ENCODE measurements around the gene B4GALNT3.

Gene B4GALNT3

DNA sequence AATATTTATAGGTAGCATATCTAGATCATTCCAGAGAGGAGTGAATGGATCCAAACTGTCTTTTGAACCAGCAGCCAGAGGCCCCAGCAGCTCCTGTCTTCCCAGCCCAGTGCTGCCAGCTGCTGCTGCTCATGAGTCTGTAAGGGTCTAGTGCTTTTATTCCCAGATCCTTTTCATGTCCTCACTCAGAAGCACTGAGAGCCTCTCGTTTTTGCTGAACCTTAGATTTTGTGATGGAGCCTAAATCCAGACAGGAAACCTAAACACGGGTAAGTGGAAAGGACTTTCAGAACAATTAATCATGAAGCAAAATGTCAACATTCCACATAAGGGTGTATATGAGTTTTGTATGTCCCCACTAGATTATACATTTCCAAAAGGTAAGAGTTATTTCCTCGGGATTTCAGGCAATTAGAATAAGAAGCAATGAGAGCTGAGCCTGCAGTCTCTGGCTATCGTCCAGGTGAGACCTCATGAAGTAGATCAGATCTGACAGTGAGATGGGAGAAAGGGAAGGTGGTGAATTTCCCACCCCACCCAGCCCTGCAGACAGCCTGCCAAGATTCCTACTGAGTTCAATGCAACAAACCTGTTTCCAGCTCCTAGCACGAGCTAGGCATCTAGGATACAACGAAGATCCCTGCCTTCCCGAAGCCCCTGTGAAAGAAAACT lies 119.1 kb downstream of the B4GALNT3 start:
- peak in 1 of 2 experiments; percentile 36 for DNase-seq

DNA sequence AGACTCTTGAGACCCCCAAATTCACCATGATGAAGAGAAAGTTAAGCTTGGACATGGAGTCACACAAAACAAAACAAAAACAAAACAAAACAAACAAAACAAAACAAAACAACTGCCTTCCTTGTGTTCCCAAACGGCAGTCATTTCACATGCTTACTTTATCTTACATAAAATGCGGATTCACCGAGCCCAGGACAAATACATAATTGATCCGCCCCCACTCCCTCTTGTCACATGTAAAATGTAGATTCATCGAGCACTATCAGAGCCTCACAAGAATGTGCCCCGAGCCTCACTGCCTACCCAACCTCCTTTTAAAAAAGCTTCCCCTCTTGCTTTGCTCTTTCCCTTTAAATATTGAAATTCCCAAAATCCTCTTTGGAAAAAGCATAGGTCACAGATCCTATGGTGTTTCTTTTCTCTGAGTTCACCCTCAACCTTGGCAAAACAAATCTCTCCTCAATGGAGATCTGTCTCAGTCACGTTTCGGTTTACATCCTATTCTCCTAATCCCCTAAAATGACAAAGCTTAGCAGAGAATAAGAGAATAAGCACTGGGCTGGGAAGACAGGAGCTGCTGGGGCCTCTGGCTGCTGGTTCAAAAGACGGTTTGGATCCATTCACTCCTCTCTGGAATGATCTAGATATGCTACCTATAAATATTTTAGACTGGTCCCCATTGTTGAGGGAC lies 119.8 kb downstream of the B4GALNT3 start:
- DNase-seq, result no peak

DNA sequence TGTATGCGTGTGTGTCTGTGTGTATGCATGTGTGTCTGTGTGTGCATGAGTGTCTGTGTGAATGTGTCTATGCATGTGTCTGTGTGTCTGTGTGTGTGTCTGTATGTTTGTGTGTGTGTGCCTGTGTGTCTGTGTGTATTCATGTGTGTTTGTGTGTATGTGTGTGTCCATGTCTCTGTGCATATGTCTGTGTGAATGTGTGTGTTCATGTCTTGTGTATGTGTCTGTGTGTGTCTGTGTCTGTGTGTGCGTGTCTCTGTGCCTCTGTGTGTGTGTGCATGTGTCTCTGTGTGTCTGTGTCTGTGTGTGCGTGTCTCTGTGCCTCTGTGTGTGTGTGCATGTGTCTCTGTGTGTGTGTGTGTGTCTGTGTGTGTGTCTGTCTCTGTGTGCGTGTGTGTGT lies 121.1 kb downstream of the B4GALNT3 start:
- DNase-seq, result no peak

DNA sequence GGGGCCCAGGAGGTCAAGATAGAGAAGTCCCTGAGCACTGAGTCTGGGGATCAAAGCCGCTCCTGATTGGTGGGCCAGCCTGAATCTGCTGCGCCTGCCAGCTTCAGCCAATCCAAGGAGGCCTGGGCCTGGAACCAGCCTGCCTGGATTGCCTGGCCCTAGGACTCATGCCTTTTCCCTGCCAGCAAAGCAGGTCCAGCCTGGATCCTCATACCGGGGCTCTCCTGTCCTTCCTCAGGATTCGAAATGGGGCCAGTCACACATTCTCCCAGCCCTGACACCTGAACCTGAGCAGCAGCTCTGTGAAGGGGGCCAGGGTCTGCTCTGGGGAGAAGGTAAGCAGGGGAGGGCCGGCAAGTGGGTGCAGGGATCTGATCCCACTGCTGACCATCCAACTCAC lies 121.6 kb downstream of the B4GALNT3 start:
- no peak for DNase-seq

DNA sequence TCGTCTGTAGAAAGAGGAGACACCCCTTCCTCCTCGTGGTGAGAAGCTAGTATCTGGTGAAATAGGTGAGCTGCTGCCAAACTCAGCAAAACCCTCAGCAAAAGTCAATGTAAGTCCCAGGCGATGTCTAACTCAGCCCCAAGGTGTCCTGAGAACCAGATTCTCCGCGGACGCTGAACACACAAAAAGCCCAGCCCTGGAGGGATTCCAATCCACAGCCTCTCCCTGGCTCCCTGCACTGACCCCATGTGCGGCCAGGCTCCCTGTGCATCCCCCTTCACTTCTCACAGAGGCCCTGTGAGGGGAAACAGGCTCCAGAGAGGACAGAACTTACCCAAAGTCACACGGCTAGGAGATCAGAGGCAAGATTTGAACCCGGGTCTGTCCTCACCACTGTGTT lies 122.0 kb downstream of the B4GALNT3 start:
- DNase-seq, result no peak

DNA sequence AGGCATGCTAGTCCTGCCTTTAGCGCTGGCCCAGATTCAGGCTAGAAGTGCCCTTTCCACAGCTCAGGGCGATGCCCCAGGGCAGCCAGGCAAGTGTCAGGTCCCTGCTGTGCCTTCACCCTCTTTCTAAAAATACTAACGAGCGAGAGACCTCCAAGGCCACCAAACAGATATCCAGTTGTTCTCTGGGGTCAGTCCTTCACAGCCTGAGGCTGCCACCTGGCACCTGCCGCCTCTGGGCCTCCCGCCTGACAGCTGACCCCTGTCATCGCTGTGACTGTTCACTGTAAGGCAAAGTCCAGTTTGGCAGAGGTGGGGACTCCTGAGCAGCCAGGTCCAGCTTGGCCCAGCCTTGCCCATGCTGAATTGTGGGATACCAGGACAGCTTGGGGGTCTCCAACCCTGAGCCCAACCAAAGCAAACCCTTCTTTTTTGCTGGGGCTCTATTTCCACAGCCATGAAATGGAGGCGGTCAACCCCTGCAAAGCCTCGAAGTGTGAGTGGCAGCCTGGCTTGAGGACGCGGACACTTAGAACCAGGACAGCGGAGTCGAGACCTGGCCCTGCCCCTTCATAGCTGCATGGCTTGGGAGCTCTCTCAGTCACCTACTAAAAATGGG lies 123.6 kb downstream of the B4GALNT3 start:
- DNase-seq, result no peak

DNA sequence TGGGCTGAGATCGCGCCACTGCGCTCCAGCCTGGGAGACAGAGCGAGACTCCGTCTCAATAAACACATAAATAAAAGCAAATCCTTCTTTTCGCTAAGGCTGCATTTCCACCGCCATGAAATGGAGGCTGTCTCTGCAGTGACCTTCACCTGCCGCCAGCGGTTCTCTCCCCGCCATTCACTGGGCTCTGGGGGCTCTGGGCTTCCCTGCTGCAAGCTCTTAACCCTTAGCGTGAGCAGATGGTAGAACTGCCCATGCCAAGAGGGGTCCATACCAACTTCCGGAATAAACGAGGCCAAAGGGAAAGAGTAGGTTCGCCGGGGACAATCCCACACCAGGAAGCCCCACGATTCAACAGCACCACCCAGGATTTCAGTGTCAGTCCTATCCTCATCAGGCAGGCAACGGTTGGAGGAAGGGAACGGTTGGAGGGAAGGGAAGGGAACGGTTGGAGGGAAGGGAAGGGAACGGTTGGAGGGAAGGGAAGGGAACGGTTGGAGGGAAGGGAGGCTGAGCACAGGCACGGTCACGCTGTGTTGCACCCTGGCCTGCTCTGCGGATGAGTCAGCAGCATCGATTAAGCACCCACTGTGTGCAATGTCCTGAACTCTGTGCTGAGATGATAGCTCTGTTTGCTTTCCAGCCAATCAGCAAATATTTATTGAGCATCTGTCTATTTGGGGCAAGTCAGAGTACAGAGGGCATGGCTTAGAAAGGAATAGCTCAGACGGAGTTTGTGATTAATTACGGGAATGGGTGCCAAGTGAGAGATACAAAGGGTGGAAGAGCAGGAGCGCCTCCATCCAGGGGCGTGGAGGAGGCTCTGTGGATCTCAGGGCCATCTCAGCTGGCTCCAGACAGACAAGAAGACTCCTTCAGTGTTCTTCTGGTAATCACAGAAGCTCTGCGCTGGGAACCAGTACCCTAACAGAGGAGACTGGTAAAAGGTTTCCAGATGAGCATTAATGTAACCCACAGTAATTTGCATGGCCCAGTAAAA lies 125.6 kb downstream of the B4GALNT3 start:
- no peak for DNase-seq

DNA sequence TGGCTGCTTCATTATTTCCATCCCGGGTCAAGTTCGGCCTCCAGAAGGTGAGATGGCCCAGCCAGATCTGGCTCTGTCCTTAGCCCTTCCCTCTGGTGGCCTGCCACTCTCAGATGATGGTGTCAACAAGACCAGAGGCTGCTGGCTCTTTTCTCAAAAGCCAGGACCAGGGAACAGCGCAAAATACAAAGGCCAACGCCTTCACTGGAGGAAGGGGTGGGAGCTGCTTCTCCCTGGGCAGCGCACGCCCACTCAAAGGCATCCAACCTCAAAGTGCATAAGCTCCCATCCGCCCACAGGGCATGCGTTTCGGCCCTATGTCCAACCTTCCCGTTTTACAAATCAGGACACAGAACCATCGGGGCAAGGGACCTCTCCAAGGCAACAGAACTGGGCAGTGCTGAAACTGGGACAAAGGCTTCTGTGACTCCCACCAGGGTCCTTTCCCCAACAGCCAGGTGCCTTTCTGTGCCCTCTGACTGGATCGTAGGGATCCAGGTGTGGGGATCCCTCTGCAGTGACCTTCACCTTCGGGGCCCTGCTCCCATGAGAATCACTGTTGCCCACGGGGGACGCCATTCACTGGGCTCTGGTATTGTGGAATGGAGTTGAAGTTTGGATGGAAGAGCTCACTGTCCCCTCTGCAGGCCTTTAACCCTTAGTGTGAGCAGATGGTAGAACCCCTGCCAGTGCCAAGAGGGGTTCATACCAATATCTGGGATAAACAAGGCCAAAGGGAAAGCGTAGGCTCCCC lies 126.8 kb downstream of the B4GALNT3 start:
- no peak for DNase-seq

DNA sequence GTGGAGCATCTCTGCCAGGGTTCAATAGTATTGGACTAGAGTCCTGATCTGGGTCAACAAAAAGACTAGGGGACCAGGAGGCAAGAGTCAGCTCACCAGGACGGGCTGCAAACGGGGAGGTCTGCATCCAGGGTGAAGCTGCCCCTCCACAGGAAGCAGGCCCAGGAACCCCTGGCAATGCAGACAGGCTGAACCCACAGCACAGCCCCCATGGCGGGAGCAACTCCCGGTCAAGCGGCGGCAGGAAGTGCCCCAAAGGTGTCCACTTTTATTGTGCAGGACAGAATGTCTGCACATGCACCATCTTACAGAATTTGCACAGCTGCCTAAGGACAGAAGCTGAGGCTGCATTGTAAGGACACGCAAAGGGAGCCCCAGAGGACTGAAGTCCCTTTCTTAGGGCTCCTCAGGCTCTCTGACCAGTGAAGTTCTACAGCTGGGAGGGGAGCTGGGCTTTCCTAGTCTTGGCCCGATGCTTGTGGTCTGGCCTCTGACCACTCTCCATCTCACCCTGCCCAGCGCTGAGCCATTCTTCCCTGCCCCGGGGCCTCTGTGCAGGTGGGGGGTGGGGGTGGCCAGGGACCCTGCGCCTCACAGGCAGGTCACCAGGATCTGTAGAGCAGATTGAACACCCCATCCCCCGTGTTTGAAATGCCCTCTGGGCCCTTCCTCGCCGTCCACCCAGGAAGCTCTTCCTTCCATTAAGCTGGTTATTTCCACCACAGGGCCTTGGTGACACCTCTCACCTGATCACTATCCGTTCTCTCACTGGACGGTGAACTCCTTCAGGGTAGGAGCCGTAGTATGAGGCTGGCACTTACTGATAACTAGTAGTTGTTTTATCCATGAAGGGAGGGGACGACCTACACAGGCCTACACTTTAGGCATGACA lies 127.6 kb downstream of the B4GALNT3 start:
- no peak for DNase-seq

DNA sequence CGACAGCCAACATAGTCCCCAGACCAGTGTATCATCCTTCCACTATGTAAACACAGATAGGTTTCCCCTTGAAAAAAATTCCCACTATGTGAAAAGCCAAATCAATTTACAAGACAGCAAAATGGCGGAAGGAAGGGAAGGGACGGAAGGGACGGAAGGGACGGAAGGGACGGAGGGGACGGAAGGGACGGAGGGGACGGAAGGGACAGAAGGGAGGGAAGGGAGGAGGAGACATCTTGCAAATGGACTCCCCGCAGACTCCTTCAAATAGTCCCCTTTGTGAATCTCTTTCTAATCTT lies 128.2 kb downstream of the B4GALNT3 start:
- DNase-seq, result no peak

DNA sequence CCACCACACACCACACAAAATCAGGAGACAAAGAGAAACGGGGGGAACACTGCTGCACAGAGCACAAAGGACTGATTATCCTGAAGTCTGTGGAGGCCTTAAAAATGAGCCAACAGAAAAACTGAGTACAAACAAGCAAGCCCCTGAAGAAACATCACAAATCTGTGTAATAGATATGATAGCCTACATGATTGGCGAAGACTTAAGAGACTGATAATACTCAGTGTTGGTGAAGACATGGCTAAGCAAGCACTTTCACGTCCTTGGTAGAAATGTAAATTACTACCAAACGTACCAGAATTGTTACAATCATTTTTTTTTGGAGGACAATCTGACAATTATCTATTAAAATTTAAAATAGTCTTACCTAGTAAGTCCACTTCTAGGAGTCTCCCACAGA lies 128.9 kb downstream of the B4GALNT3 start:
- no peak for DNase-seq

DNA sequence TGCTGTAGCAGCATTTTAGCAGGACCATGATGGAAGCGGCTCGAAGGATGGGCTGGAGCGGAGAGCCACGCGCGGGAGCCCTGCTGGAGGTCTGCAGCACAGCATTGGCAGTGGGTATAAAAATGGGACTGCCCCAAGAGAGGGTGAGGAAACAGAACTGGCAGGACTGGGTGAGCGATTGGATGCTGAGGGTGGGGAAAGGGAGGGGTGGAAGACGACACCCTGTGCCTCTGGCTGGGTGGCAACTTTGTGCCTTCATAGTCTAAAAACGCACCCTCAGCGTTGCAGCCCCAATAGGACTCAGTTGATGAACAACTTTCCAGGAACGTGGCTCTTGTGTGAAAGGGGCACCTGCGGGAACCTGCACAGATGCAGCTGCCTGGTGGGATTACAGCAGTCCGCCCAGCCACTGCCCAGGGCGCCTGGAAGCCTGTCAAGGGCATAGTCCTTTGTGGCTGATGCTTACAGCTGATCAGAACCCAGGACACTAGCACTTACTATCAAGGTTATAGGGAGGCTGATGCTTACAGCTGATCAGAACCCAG lies 130.5 kb downstream of the B4GALNT3 start:
- DNase-seq, result no peak

DNA sequence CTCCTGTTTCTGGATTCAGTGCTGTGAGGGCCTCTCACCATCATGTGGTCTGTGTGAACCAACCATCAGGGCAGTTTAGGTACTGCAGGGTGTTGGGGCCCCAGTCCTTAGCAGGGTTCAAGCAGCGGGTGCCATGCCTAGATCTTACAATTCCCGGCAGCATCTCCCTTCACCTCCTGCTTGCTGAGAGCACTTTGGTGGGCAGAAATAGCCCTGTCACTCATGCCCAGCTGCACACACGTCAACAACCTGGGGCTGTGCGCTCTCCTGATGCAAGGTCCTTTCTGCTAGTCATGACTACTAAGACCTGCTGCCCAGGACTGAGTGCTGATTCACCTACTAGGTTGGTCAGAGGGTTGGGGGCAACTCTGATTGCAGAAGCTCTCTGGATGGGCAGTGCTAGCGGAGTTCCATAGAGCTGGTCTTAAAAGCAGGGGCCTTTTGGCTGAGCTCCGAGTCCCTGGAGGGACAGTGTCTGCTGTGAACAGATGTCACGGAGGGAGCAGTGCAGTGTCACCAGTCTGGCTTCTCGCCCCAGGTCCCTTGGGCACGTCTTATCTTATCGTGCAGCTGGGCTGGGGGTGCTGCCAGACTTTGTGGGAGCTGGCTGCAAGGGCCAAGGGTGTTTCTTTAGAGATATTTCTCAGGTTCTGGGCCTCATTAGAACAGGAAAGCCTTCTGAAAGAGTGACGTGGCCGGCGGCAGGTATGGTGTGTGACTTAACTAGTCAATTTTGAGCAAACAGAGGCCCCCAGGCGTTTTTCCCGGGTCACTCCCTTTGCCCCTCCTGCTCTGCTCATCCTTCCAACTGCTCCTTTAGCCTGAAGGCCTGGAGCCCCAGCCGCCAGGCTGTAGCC lies 131.7 kb downstream of the B4GALNT3 start:
- peak in 1 of 2 experiments; percentile 12 for DNase-seq

DNA sequence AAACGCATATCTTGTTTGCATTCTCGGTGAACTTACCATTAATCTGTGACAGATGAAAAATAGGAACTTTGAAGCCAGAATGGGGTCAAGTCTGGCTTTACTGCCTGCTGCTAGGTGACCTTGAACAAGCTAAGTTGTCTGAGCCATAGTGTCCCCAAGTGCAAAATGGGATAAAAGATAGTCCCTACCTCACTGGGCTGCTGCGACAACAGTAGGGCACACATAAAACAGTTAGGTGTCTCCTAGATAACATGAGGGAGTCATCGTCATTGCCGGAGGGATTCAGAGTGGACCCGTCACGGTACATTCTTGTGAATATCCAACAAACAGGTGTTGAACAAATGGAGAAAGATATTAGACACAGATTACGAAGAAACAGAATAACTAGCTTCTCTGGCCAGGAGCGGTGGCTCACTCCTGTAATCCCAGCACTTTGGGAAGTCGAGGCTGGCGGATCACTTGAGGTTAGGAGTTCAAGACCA lies 132.3 kb downstream of the B4GALNT3 start:
- no peak for DNase-seq

DNA sequence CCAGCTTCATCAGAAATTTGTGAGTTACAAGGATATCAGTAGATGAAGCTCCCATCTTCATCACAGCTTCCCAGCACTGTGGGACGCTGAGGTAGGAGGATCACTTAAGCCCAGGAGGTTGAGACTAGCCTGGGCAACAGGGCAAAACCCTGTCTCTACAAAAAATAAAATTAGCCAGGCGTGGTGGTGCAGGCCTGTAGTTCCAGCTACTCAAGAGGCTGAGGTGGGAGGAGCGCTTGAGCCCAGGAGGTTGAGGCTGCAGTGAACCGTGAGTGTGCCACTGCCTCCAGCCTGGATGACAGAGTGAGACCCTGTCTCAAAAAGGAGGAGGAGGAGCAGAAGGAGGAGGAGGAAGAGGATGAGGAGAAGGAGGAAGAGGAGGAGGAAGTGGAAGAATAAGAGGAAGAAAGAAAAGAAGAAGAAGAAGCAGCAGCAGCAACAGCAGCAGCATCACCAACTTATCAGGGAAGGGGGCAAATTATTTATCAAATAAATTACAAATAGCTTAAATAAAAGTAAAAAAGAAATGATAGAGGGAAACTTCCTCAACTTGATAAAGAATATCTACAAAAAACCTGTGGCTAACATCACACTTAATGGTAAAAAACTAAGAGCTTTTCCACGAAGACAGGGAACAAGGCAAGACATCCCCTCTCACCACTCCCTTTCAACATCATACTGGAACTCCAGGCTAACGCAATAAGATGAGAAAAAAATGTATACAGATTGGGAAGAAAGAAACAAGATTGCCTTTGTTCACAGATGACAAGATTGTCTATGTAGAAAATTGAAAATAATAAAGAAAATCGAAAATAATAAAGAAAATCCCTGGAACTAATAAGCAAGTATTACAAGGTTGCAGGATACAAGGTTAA lies 133.9 kb downstream of the B4GALNT3 start:
- no peak for DNase-seq

DNA sequence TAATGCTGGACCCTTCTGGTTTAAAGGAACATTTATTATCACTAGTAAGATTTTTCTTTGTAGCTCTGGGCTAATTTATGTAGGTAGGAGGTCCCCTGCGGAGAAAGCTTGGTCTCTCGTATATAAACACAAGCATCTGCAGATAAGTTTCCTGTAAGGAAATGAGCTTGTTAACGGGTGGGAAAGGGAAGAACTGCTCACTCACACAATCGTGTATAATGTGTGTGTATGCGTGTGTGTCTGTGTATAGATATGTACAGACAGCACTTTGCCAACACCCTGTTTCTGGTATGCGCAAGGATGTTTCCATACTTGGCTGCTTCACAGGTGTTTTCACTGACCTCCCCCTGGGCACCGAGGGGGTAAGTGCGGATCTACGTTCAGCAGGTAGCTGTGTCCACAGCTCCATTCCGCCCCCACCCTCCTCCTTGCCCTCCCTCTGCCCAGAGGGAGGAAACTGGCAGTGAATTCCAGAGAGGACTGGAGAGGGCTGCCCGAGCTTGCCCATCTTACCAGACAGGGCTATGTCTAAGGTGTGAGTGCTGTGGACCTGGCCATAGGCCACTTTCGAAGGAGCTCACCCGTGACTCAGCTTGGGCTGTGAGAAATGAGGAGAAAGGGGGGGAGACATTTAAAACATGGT lies 138.3 kb downstream of the B4GALNT3 start:
- DNase-seq, result no peak

DNA sequence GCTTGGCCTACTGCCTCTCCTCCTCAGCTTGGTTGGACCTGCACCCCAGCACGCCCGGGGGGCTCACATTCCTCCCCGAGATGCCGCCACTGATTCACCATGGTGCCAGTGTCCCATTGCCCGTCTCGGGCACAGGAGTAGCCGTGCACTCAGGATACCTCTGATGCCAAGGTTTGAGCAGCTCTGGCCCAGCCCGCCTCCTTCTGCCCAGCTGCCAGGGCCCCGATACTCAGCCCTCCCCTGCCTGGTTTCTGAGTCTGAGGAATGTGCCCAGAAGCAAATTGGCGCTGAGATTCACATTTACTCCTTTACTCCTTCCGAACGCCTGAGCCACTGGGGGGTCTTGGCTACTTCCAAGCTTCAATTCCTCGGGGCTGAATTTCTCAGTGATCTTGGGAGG lies 140.0 kb downstream of the B4GALNT3 start:
- DNase-seq, result no peak

DNA sequence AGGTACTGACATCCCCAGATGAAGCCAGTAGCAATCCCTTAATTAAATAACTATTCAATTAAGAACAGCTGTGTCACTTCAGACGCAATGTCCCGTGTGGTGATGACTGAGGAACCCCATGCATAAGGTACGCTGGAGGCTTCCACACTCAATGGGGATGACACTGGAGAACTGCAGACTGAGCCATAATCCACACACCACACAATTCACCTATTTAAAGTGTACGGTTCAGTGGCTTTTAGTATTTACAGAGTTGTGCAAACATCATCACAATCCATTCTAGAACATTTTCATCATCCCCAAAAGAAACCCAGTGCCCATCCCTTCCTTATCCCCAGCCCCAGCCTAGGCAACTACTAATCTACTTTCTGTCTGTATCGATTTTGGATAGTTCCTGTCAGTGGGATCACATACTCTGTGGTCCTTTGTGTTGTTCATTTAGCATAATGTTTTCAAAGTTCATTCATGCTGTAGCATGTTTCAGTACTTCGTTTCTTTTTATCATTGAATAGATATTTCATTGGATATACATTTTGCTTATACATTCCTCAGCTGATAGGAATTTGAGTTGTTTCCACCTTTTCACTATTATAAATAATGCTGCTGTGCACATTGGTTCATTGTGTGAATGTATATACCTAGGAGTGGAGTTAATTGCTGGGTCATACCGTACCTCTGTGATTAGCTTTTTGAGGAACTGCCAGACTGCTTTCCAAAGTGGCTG lies 142.4 kb downstream of the B4GALNT3 start:
- DNase-seq, result no peak
